GM23248 (cell line): Measurements from ENCODE around the gene AFAP1. TPM values are rescaled to one million over a fixed set of nuclear protein-coding genes. Genes with fewer than 3 reads are reported as not detected.

Experiments
- DNase-seq: peaks from one replicate; pipeline ENCODE4 v3.0.0-alpha.2; 2015
- H2AFZ ChIP-seq: fragments of 200-600 bp; sonication (generic); 2 replicates; pipeline ENCODE4 v1.6.1; 2016; ENCODE audit warnings: antibody characterized with exemption
- H3F3A ChIP-seq: fragments of 200-600 bp; sonication (generic); 2 replicates; pipeline ENCODE4 v1.6.1; 2016; ENCODE audit warnings: mild to moderate bottlenecking, antibody characterized with exemption, mixed run types; ENCODE audit not compliant: insufficient read depth
- H3K27ac ChIP-seq: fragments of 200-600 bp; sonication (generic); 2 replicates; pipeline ENCODE4 v1.5.1; 2016; ENCODE audit warnings: mild to moderate bottlenecking
- H3K27me3 ChIP-seq: fragments of 200-600 bp; sonication (generic); replicated peaks from 2 replicates; pipeline ENCODE4 v1.6.1; 2016; ENCODE audit warnings: mild to moderate bottlenecking; ENCODE audit not compliant: insufficient read depth
- H3K36me3 ChIP-seq: fragments of 200-600 bp; sonication (generic); 2 replicates; pipeline ENCODE4 v1.6.1; 2016; ENCODE audit warnings: low read depth, mild to moderate bottlenecking
- H3K4me1 ChIP-seq: fragments of 200-600 bp; sonication (generic); 2 replicates; pipeline ENCODE4 v1.6.1; 2016; ENCODE audit warnings: mild to moderate bottlenecking; ENCODE audit not compliant: insufficient read depth
- H3K4me2 ChIP-seq: fragments of 200-600 bp; sonication (generic); one replicate; pipeline ENCODE4 v1.6.1; 2016; ENCODE audit warnings: mild to moderate bottlenecking; ENCODE audit not compliant: unreplicated experiment
- H3K4me3 ChIP-seq: fragments of 200-600 bp; sonication (generic); 2 replicates; pipeline ENCODE4 v1.5.1; 2016; ENCODE audit warnings: mild to moderate bottlenecking
- H3K79me2 ChIP-seq: fragments of 200-600 bp; sonication (generic); 2 replicates; pipeline ENCODE4 v1.6.1; 2016; ENCODE audit warnings: mild to moderate bottlenecking; ENCODE audit not compliant: insufficient read depth
- H3K9ac ChIP-seq: fragments of 200-600 bp; sonication (generic); 2 replicates; pipeline ENCODE4 v1.6.1; 2016; ENCODE audit warnings: mild to moderate bottlenecking
- H3K9me2 ChIP-seq: fragments of 200-600 bp; sonication (generic); 2 replicates; pipeline ENCODE4 v1.6.1; 2016; ENCODE audit warnings: mixed run types, mild to moderate bottlenecking, moderate library complexity; ENCODE audit not compliant: insufficient read depth
- H3K9me3 ChIP-seq: fragments of 200-600 bp; sonication (generic); one replicate; pipeline ENCODE4 v1.6.1; 2017; ENCODE audit warnings: low read depth
- H4K20me1 ChIP-seq: fragments of 200-600 bp; sonication (generic); 2 replicates; pipeline ENCODE4 v1.6.0; 2016; ENCODE audit not compliant: insufficient read depth
- EZH2 ChIP-seq: fragments of 200-600 bp; sonication (generic); IDR thresholded peaks from 2 replicates; pipeline ENCODE4 v1.6.1; 2018; ENCODE audit warnings: antibody characterized with exemption, mild to moderate bottlenecking; ENCODE audit not compliant: insufficient read depth, poor library complexity, severe bottlenecking
- EZH2phosphoT487 ChIP-seq: fragments of 200-600 bp; sonication (generic); IDR thresholded peaks from 2 replicates; pipeline ENCODE4 v1.6.1; 2018; ENCODE audit warnings: antibody characterized with exemption, moderate library complexity, mild to moderate bottlenecking, low read depth; ENCODE audit not compliant: insufficient read depth
- WGBS, 2 experiments: methylation state at CpG; one replicate each; pipeline ENCODE4 v1.1.6; 2015 to 2017; ENCODE audit warnings: low lambda C conversion rate in 2 of 2, low coverage in 1 of 2; ENCODE audit errors: missing lambda C conversion rate in 2 of 2; 5-methylcytosine and 5-hydroxymethylcytosine counted together
- in situ Hi-C: fragments of 300-500 bp; cut with MboI; formaldehyde crosslinking; loops from 2 replicates; pipeline ENCODE4 v1.15.0; 2020
- polyA plus RNA-seq: library from polyadenylated mRNA; unstranded; fragments of >200 nt; fragmentation: Nextera tagmentation; extraction: Ambion mirVana; gene quantifications from 2 replicates; pipeline ENCODE4 v1.2.1, GENCODE V29; 2016
- total RNA-seq: library from RNA; depleted of rRNA; stranded (reverse); fragments of >200 nt; shearing (Covaris generic); gene quantifications from 2 replicates; pipeline ENCODE4 v1.2.3, GENCODE V29; 2014

Gene AFAP1
- total and polyA plus RNA-seq, 2 experiments from 2014 or later, result 54.4 to 103 TPM

- H3K4me3 ChIP-seq, result no peak overlapping the region
- H3K27ac ChIP-seq, result no peak overlapping the region
- no peak for DNase-seq
- H3K9me2 ChIP-seq, result no peaks in the 10 kb centered on the region
- no peak overlapping the region for H3K4me2 ChIP-seq
- WGBS, 2 experiments, result 65 to 76% methylated on average over 8 to 11 of the region's 11 CpGs
- no peaks in the 10 kb centered on the region for H3K9me3 ChIP-seq
- no peaks in the 10 kb centered on the region for H3K4me1 ChIP-seq
- H3K79me2 ChIP-seq, result no peaks in the 10 kb centered on the region
- no peaks in the 10 kb centered on the region for H3K27me3 ChIP-seq
- no peaks in the 10 kb centered on the region for H3K36me3 ChIP-seq
- in situ Hi-C loops, result loop anchor here (25.0 kb wide), 1 partner anchor 528 kb away; the partner anchor contains the start of gene SORCS2
- no peaks in the 10 kb centered on the region for H3F3A ChIP-seq
- no peak overlapping the region for H3K9ac ChIP-seq
- H2AFZ ChIP-seq, result no peak overlapping the region
- no peaks in the 10 kb centered on the region for H4K20me1 ChIP-seq
- TF ChIP-seq EZH2phosphoT487, result no peak
- no peak for TF ChIP-seq EZH2
Measured at GRCh38 chr4:7715271-7716009, 224.2 kb downstream of the AFAP1 start.

GRCh38 chr4:7714738-7715137 lies 224.9 kb downstream of the AFAP1 start:
- Histone ChIP-seq H3K9me3 (no peaks in the 10 kb centered on the region), H3K9ac (no peak overlapping the region), H3K4me1 (no peaks in the 10 kb centered on the region), H3K4me2 (no peak overlapping the region), H4K20me1 (no peaks in the 10 kb centered on the region), H3K9me2 (no peaks in the 10 kb centered on the region), H3K36me3 (no peaks in the 10 kb centered on the region), H3F3A (no peaks in the 10 kb centered on the region), H3K4me3 (no peak overlapping the region), H2AFZ (no peak overlapping the region), H3K27ac (no peak overlapping the region), H3K79me2 (no peaks in the 10 kb centered on the region), H3K27me3 (no peaks in the 10 kb centered on the region)
- WGBS, 2 experiments, result 56 to 80% methylated on average over 1 of the region's 1 CpG
- no peak for TF ChIP-seq EZH2
- no peak for TF ChIP-seq EZH2phosphoT487
- no peak for DNase-seq
- in situ Hi-C loops, result loop anchor here (25.0 kb wide), 1 partner anchor 527 kb away; the partner anchor contains the start of gene SORCS2

- Histone ChIP-seq H4K20me1 (no peaks in the 10 kb centered on the region), H3K79me2 (no peaks in the 10 kb centered on the region), H3K4me2 (no peak overlapping the region), H3K27ac (no peak overlapping the region), H3K27me3 (no peaks in the 10 kb centered on the region), H3K9ac (no peak overlapping the region), H3F3A (no peaks in the 10 kb centered on the region), H3K9me2 (no peaks in the 10 kb centered on the region), H3K9me3 (no peaks in the 10 kb centered on the region), H3K4me1 (no peaks in the 10 kb centered on the region), H3K4me3 (no peak overlapping the region), H3K36me3 (no peaks in the 10 kb centered on the region), H2AFZ (no peak overlapping the region)
- no peak for DNase-seq
- in situ Hi-C loops, result loop anchor here (25.0 kb wide), 1 partner anchor 527 kb away; the partner anchor contains the start of gene SORCS2
- 90% methylated on average over 20 of the region's 20 CpGs for WGBS, 2 experiments
- no peak for TF ChIP-seq EZH2phosphoT487
- TF ChIP-seq EZH2, result no peak
Measured at GRCh38 chr4:7714176-7714575, 225.5 kb downstream of the AFAP1 start.

- H3K9ac ChIP-seq, result no peak overlapping the region
- H3F3A ChIP-seq, result no peaks in the 10 kb centered on the region
- H3K9me3 ChIP-seq, result no peaks in the 10 kb centered on the region
- in situ Hi-C loops, result loop anchor here (25.0 kb wide), 1 partner anchor 526 kb away; the partner anchor contains the start of gene SORCS2
- H2AFZ ChIP-seq, result no peak overlapping the region
- H3K4me2 ChIP-seq, result no peak overlapping the region
- no peak for DNase-seq
- no peaks in the 10 kb centered on the region for H3K9me2 ChIP-seq
- H3K4me1 ChIP-seq, result no peaks in the 10 kb centered on the region
- no peaks in the 10 kb centered on the region for H3K36me3 ChIP-seq
- H3K27ac ChIP-seq, result no peak overlapping the region
- 78 to 80% methylated on average over 7 of the region's 7 CpGs for WGBS, 2 experiments
- H3K4me3 ChIP-seq, result no peak overlapping the region
- H3K27me3 ChIP-seq, result no peaks in the 10 kb centered on the region
- H3K79me2 ChIP-seq, result no peaks in the 10 kb centered on the region
- TF ChIP-seq EZH2phosphoT487 (no peak), EZH2 (no peak)
- no peaks in the 10 kb centered on the region for H4K20me1 ChIP-seq
Measured at GRCh38 chr4:7713757-7714156, 225.9 kb downstream of the AFAP1 start.
